ENCODE data around the gene DPYD. TPM values are rescaled to one million over a fixed set of nuclear protein-coding genes. Genes with fewer than 3 reads are reported as not detected.

The DPYD gene
- total and polyA plus RNA-seq, 9 of the 15 experiments (the other 6 are each of a cell fraction or from before 2014, with no cell fraction given) = 0.03 to 0.25 (median 0.08) TPM; not detected in 2

GRCh38 chr1:97164276-97164639 is 756.6 kb downstream of the DPYD start (continued):
- no peak for TF ChIP-seq ESRRA (IDR thresholded peaks at IDR 0.05; ENCODE audit: borderline replicate concordance, low read depth)
- no peak for TF ChIP-seq ARID3A (IDR thresholded peaks at IDR 0.05; ENCODE audit: borderline replicate concordance, low read depth, low read length)
- no peak for TF ChIP-seq ELF1 (tag; IDR thresholded peaks at IDR 0.05)
- TF ChIP-seq ZFP91 (CRISPR knock-in tag; IDR thresholded peaks at IDR 0.05) = no peak
- TF ChIP-seq BHLHE40 (IDR thresholded peaks at IDR 0.05; ENCODE audit: low read length) = no peak
- no peak for TF ChIP-seq ZNF830 (CRISPR knock-in tag; IDR thresholded peaks at IDR 0.05)

- ATAC-seq = no peak
- FAIRE-seq = no peak
- no TSS peak for BruUV-seq (replicated peaks)
- CTCF ChIA-PET (ENCODE audit: low intra/inter-chr PET ratio) = no interaction called here
- Histone ChIP-seq H3K4me1 (replicated peaks in 1 of 2; ENCODE audit: control insufficient read depth in 2 of 2, insufficient read depth in 2 of 2, low read length in 2 of 2) (no peaks in the 10 kb centered on the region), H3K36me3 (ENCODE audit: control insufficient read depth, insufficient read depth, low read length) (no peaks in the 10 kb centered on the region), H2AFZ (ENCODE audit: low read depth, low read length) (no peak overlapping the region), H3K79me2 (ENCODE audit: control insufficient read depth, insufficient read depth, low read length) (no peaks in the 10 kb centered on the region), H4K20me1 (replicated peaks; ENCODE audit: control insufficient read depth, insufficient read depth, low read length) (no peaks in the 10 kb centered on the region), H3K27me3 (ENCODE audit: control insufficient read depth in 2 of 2, insufficient read depth in 2 of 2, low read length in 2 of 2) (no peaks in the 10 kb centered on the region), H3K9ac (ENCODE audit: insufficient read depth in 1 of 2, low read depth in 2 of 2, low read length in 2 of 2) (no peak overlapping the region), H3K9me3 (replicated peaks; ENCODE audit: control insufficient read depth, insufficient read depth, low read depth, low read length) (no peaks in the 10 kb centered on the region), H3K9me1 (ENCODE audit: control insufficient read depth, insufficient read depth, low read length) (no peaks in the 10 kb centered on the region), H3K4me3 (no peak overlapping the region), H3K4me2 (ENCODE audit: insufficient read depth, low read length) (no peak overlapping the region), H3K27ac (ENCODE audit: extremely low read depth, low read depth, low read length) (no peak overlapping the region)
- WGBS (ENCODE audit: insufficient coverage, low coverage, missing lambda C conversion rate) = 0% methylated on average over 1 of the region's 1 CpG
- intact Hi-C loops (cut with micrococcal nuclease) (no loop called here), in situ Hi-C loops (cut with MboI) (no loop called here)
- POLR2A ChIA-PET = no interaction called here
- no peak for DNase-seq (ENCODE audit: extremely low read depth in 1 of 4, low spot score in 3 of 4)
- no peak for TF ChIP-seq FIP1L1 (IDR thresholded peaks at IDR 0.05; ENCODE audit: low read depth, low read length, poor library complexity, severe bottlenecking)
- no peak for TF ChIP-seq CREB3L1 (IDR thresholded peaks at IDR 0.05; ENCODE audit: borderline replicate concordance, low read depth)
- TF ChIP-seq NFIX (CRISPR knock-in tag; IDR thresholded peaks at IDR 0.05; ENCODE audit: low read depth) = no peak
- no peak for TF ChIP-seq ZNF384 (IDR thresholded peaks at IDR 0.05; ENCODE audit: low read depth, low read length)
- no peak for TF ChIP-seq ZNF507 (tag; conservative IDR thresholded peaks at IDR 0.05)
Observed at GRCh38 chr1:97163591-97164275, 757.1 kb downstream of the DPYD start.
